Measurements from ENCODE around the gene TSEN2. TPM values are rescaled to one million over a fixed set of nuclear protein-coding genes. Genes with fewer than 3 reads are reported as not detected.

Gene TSEN2
- total RNA-seq, 4 donors from 2014 or later: 13.6 to 26.1 (median 15.3) TPM

- Histone ChIP-seq H3K27me3 (no peaks in the 10 kb centered on the region), H3K4me3 (no peak overlapping the region), H3K4me1 (peaks cover 3% of the 10 kb centered on the region), H3K36me3 (peaks cover 60% of the 10 kb centered on the region), H3K9me3 (no peaks in the 10 kb centered on the region), H3K27ac (no peak overlapping the region)
- no peak for TF ChIP-seq POLR2AphosphoS5 (IDR thresholded peaks at IDR 0.05)
- no peak for TF ChIP-seq POLR2A (IDR thresholded peaks at IDR 0.05)
- TF ChIP-seq EP300 (IDR thresholded peaks at IDR 0.05): no peak
- no peak for TF ChIP-seq CTCF (IDR thresholded peaks at IDR 0.05)
- WGBS: 87% methylated on average over 14 of the region's 18 CpGs
- no peak for DNase-seq (ENCODE audit: low spot score in 2 of 2)
Observed at GRCh38 chr3:12503126-12503957, 19.1 kb downstream of the TSEN2 start.

GRCh38 chr3:12506201-12506709 lies 22.0 kb downstream of the TSEN2 start:
- H3K27ac ChIP-seq: no peak overlapping the region
- no peak for DNase-seq (ENCODE audit: low spot score in 2 of 2)
- no peaks in the 10 kb centered on the region for H3K27me3 ChIP-seq
- no peak overlapping the region for H3K4me3 ChIP-seq
- TF ChIP-seq EP300 (IDR thresholded peaks at IDR 0.05) (no peak), POLR2A (IDR thresholded peaks at IDR 0.05) (no peak), CTCF (IDR thresholded peaks at IDR 0.05) (no peak), POLR2AphosphoS5 (IDR thresholded peaks at IDR 0.05) (no peak)
- H3K9me3 ChIP-seq: no peaks in the 10 kb centered on the region
- WGBS: 93% methylated on average over 5 of the region's 5 CpGs
- peaks cover 7% of the 10 kb centered on the region for H3K4me1 ChIP-seq
- peaks cover 38% of the 10 kb centered on the region for H3K36me3 ChIP-seq

- 70% methylated on average over 8 of the region's 8 CpGs for whole genome bisulfite sequencing
- peak overlapping the region; percentile 56 for H3K27ac ChIP-seq
- peaks cover 35% of the 10 kb centered on the region for H3K36me3 ChIP-seq
Observed at GRCh38 chr3:12507591-12508281, 23.5 kb downstream of the TSEN2 start.

GRCh38 chr3:12508291-12508700 lies 24.0 kb downstream of the TSEN2 start:
- no peak for TF ChIP-seq CTCF (IDR thresholded peaks at IDR 0.05)
- no peak for TF ChIP-seq POLR2AphosphoS5 (IDR thresholded peaks at IDR 0.05)
- TF ChIP-seq EP300 (IDR thresholded peaks at IDR 0.05): no peak
- no peak for TF ChIP-seq POLR2A (IDR thresholded peaks at IDR 0.05)
- H3K9me3 ChIP-seq: no peaks in the 10 kb centered on the region
- WGBS: 35% methylated on average over 5 of the region's 5 CpGs
- no peak overlapping the region for H3K4me3 ChIP-seq
- DNase-seq (ENCODE audit: low spot score in 2 of 2): peak in 1 of 2 donors; percentile 67
- peaks cover 29% of the 10 kb centered on the region for H3K36me3 ChIP-seq
- H3K27ac ChIP-seq: peak overlapping the region; percentile 56
- no peaks in the 10 kb centered on the region for H3K27me3 ChIP-seq
- peaks cover 7% of the 10 kb centered on the region for H3K4me1 ChIP-seq

More at GRCh38 chr3:12507591-12508281, 23.5 kb downstream of the TSEN2 start:
- H3K4me3 ChIP-seq: no peak overlapping the region
- DNase-seq (ENCODE audit: low spot score in 2 of 2): peak in 1 of 2 donors; percentile 61
- TF ChIP-seq CTCF (IDR thresholded peaks at IDR 0.05): no peak
- TF ChIP-seq POLR2AphosphoS5 (IDR thresholded peaks at IDR 0.05): no peak
- no peak for TF ChIP-seq EP300 (IDR thresholded peaks at IDR 0.05)
- TF ChIP-seq POLR2A (IDR thresholded peaks at IDR 0.05): no peak
- no peaks in the 10 kb centered on the region for H3K9me3 ChIP-seq
- H3K4me1 ChIP-seq: peaks cover 7% of the 10 kb centered on the region
- H3K27me3 ChIP-seq: no peaks in the 10 kb centered on the region

GRCh38 chr3:12509466-12509865 lies 25.2 kb downstream of the TSEN2 start:
- TF ChIP-seq CTCF (IDR thresholded peaks at IDR 0.05) (no peak), POLR2A (IDR thresholded peaks at IDR 0.05) (no peak), EP300 (IDR thresholded peaks at IDR 0.05) (no peak), POLR2AphosphoS5 (IDR thresholded peaks at IDR 0.05) (no peak)
- Histone ChIP-seq H3K9me3 (no peaks in the 10 kb centered on the region), H3K36me3 (peaks cover 22% of the 10 kb centered on the region), H3K4me1 (peaks cover 7% of the 10 kb centered on the region), H3K27me3 (no peaks in the 10 kb centered on the region), H3K4me3 (no peak overlapping the region), H3K27ac (no peak overlapping the region)
- no peak for DNase-seq (ENCODE audit: low spot score in 2 of 2)
- WGBS: 76% methylated on average over 3 of the region's 3 CpGs

Measured in suprapubic skin (tissue), 4 donors.